ENCODE results near the gene KIF20B.

DNA sequence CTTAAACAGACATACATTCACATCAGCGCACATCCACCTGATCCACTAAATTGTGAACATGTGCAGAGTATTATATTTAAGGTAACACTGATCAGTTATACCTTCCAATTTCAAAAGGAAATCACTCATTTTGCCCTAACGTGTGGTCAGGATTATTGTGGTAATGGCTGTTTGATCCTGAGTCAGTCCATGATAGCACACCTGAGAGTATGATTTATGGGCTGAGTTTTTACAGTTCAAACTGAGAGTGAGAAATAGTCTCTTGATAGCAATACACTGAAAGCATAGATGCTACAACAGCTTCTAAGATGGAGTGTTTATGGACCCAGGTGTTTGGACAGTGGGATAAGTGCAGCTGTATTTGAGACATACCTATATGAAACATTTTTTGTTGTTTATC lies 96.7 kb downstream of the KIF20B start:
- no peak for TF ChIP-seq POLR2AphosphoS5 (IDR thresholded peaks at IDR 0.05; ENCODE audit: borderline replicate concordance, low read depth, low read length)
- no peak for TF ChIP-seq EZH2 (IDR thresholded peaks at IDR 0.05)
